OCI-LY3 (cell line): ENCODE data around the gene CFAP43.

Experiments used
- H2AFZ ChIP-seq: fragments of 200-600, 300-600 bp; shearing (Covaris generic); 2 replicates; pipeline ENCODE4 v1.6.0; 2014; ENCODE audit warnings: antibody characterized with exemption, low read depth, low read length
- H3K27ac ChIP-seq: fragments of 200-600, 300-600 bp; sonication (generic); 2 replicates; pipeline ENCODE4 v1.5.1; 2014; ENCODE audit warnings: mild to moderate bottlenecking, low read length, moderate library complexity, mixed read lengths
- H3K27me3 ChIP-seq: fragments of 200-600, 300-600 bp; sonication (generic); 2 replicates; pipeline ENCODE4 v1.6.1; 2014; ENCODE audit warnings: low read depth, low read length, mixed read lengths
- H3K36me3 ChIP-seq: fragments of 200-600, 300-600 bp; sonication (generic); replicated peaks from 2 replicates; pipeline ENCODE3; 2014; ENCODE audit warnings: low read depth, low read length, mixed read lengths
- H3K4me1 ChIP-seq: fragments of 300-600, 200-600 bp; sonication (generic); 2 replicates; pipeline ENCODE4 v1.6.1; 2014; ENCODE audit warnings: low read length, mixed read lengths
- H3K4me2 ChIP-seq: fragments of 200-600, 300-600 bp; sonication (generic); 2 replicates; pipeline ENCODE4 v1.6.1; 2014; ENCODE audit warnings: low read length, mixed read lengths
- H3K4me3 ChIP-seq: fragments of 300-600, 200-600 bp; sonication (generic); 2 replicates; pipeline ENCODE4 v1.5.1; 2014; ENCODE audit warnings: antibody characterized with exemption, mild to moderate bottlenecking, low read length, moderate library complexity
- H3K79me2 ChIP-seq: fragments of 300-600, 200-600 bp; shearing (Covaris generic); 2 replicates; pipeline ENCODE4 v1.6.1; 2014; ENCODE audit warnings: mild to moderate bottlenecking, low read length, mixed read lengths
- H3K9ac ChIP-seq: fragments of 300-600, 200-600 bp; shearing (Covaris generic); 2 replicates; pipeline ENCODE4 v1.6.0; 2014; ENCODE audit warnings: mild to moderate bottlenecking, low read length, moderate library complexity
- H3K9me3 ChIP-seq: fragments of 200-600, 300-600 bp; shearing (Covaris generic); 2 replicates; pipeline ENCODE4 v1.6.1; 2014; ENCODE audit warnings: low read length, mixed read lengths; ENCODE audit not compliant: insufficient read depth
- H4K20me1 ChIP-seq: fragments of 200-600, 300-600 bp; sonication (generic); 2 replicates; pipeline ENCODE4 v1.6.1; 2016; ENCODE audit warnings: low read length, mixed read lengths; ENCODE audit not compliant: insufficient read depth
- EZH2phosphoT487 ChIP-seq: fragments of 200-600 bp; shearing (Covaris generic); IDR thresholded peaks from 2 replicates; pipeline ENCODE4 v1.6.1; 2018; ENCODE audit warnings: antibody characterized with exemption, mixed run types, low read depth
- TF ChIP-seq, protein P1 (sequence below): fragments of 200-600, 300-600 bp; sonication (generic); IDR thresholded peaks from 2 replicates; pipeline ENCODE4 v1.5.1; 2014; ENCODE audit warnings: antibody characterized with exemption, low read length, low read depth

Gene CFAP43

DNA sequence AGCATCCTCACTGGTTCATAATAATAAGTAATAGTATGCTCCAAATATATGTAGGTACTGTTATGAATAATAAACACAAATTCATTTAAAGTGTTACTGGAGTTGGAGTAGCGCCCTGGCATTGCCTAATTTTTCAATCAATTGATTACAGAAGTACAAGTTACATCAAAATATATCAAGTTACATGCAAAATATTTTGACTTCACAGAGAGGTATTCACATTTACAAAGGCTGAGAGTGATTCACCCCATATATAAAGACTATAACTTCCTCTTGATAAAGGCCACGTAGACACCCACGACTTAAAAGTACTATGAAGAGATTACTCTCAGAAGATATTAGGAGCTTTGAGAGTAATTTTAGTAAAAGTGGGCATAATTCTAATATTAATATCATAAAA is 132.9 kb downstream of the CFAP43 start:
- no peak overlapping the region for H2AFZ ChIP-seq

DNA sequence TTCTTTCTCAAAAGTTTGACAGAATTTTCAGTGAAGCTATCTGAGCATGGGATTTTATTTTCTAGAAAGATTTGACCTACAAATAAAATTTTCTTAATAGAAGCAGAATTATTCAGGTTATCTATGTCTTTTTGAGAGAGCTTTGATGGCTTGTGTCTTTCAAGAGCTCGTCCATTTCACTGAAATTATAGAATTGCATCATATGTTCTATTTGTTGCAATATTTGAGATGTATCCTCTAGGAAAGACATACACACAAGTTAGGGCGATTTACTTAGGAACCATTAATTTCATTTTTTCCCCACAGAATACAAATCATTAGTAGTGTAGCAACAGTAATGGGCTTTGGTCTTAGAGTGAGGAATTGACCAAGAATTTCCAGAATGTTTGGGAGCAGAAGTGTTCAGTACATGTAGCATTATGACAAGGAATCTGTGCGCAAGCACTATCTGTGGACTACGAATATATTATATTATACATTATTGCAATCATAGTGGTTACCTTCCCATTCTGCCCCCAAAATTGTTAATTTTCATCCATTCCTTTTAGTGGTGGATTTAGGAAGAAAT is 133.7 kb downstream of the CFAP43 start:
- H3K9ac ChIP-seq: no peak overlapping the region
- H3K79me2 ChIP-seq: no peaks in the 10 kb centered on the region
- H3K36me3 ChIP-seq: no peaks in the 10 kb centered on the region
- no peaks in the 10 kb centered on the region for H4K20me1 ChIP-seq
- H3K27ac ChIP-seq: no peak overlapping the region
- H3K4me1 ChIP-seq: no peaks in the 10 kb centered on the region
- H2AFZ ChIP-seq: no peak overlapping the region
- H3K27me3 ChIP-seq: no peaks in the 10 kb centered on the region
- no peak overlapping the region for H3K4me3 ChIP-seq
- no peak overlapping the region for H3K4me2 ChIP-seq
- H3K9me3 ChIP-seq: no peaks in the 10 kb centered on the region
- TF ChIP-seq, protein P1, sequence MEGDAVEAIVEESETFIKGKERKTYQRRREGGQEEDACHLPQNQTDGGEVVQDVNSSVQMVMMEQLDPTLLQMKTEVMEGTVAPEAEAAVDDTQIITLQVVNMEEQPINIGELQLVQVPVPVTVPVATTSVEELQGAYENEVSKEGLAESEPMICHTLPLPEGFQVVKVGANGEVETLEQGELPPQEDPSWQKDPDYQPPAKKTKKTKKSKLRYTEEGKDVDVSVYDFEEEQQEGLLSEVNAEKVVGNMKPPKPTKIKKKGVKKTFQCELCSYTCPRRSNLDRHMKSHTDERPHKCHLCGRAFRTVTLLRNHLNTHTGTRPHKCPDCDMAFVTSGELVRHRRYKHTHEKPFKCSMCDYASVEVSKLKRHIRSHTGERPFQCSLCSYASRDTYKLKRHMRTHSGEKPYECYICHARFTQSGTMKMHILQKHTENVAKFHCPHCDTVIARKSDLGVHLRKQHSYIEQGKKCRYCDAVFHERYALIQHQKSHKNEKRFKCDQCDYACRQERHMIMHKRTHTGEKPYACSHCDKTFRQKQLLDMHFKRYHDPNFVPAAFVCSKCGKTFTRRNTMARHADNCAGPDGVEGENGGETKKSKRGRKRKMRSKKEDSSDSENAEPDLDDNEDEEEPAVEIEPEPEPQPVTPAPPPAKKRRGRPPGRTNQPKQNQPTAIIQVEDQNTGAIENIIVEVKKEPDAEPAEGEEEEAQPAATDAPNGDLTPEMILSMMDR: no peak
- no peak for TF ChIP-seq EZH2phosphoT487

More for the DNA sequence above, 132.9 kb downstream of the CFAP43 start:
- no peak overlapping the region for H3K9ac ChIP-seq
- H3K27me3 ChIP-seq: no peaks in the 10 kb centered on the region
- H3K4me1 ChIP-seq: no peaks in the 10 kb centered on the region
- no peaks in the 10 kb centered on the region for H3K79me2 ChIP-seq
- no peak overlapping the region for H3K27ac ChIP-seq
- no peaks in the 10 kb centered on the region for H3K9me3 ChIP-seq
- TF ChIP-seq, protein P1: no peak
- TF ChIP-seq EZH2phosphoT487: no peak
- H3K36me3 ChIP-seq: no peaks in the 10 kb centered on the region
- H4K20me1 ChIP-seq: no peaks in the 10 kb centered on the region
- no peak overlapping the region for H3K4me2 ChIP-seq
- H3K4me3 ChIP-seq: no peak overlapping the region

DNA sequence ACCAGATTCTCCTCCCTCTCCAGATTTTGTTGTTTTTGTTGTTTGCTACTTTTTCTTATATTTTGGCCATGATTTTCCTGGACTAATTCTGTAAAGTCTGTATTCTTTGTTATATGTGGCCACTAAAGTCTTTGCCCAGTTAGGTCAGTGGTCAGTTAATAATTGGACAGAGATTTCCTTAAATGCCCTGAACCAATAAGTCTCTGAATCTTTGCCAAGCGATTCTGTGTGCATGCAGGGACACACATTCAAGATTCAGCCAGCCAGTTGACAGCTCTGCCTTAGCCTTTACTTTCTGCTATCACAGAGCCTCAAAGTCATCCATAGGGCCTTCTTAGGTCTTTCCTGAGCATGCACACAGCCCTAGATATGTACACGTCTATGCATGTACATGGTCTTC is 135.5 kb downstream of the CFAP43 start:
- Histone ChIP-seq H3K4me3 (no peak overlapping the region), H3K4me2 (no peak overlapping the region), H3K36me3 (no peaks in the 10 kb centered on the region), H3K9me3 (no peaks in the 10 kb centered on the region), H3K27me3 (no peaks in the 10 kb centered on the region), H2AFZ (no peak overlapping the region), H3K79me2 (no peaks in the 10 kb centered on the region), H3K4me1 (no peaks in the 10 kb centered on the region), H4K20me1 (no peaks in the 10 kb centered on the region), H3K27ac (no peak overlapping the region), H3K9ac (no peak overlapping the region)
- no peak for TF ChIP-seq EZH2phosphoT487
- TF ChIP-seq, protein P1: no peak

DNA sequence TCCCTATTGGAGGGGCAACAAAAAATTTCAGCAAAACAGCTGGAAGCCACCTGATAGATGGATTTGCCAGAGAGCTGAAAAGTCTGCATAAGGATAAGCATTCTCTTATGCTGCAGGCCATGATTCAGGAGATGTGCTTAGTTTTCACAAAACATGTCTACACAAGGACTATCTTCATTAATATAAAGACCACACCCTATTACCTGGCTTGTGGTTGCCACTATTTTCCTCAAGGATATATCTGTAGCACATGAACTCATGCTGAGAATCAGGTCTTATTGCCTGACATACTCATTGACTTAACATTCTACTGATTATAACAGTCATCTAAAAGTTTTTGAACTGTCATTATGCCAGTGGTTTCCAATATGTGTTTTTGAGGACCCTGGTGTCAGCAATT is 139.4 kb downstream of the CFAP43 start:
- Histone ChIP-seq H3K36me3 (no peaks in the 10 kb centered on the region), H3K27ac (no peak overlapping the region)

More for the DNA sequence above, 139.4 kb downstream of the CFAP43 start:
- Histone ChIP-seq H3K4me3 (no peak overlapping the region), H3K79me2 (no peaks in the 10 kb centered on the region), H3K9me3 (no peaks in the 10 kb centered on the region), H3K9ac (no peak overlapping the region), H3K4me2 (no peak overlapping the region), H3K27me3 (no peaks in the 10 kb centered on the region), H4K20me1 (no peaks in the 10 kb centered on the region), H3K4me1 (no peaks in the 10 kb centered on the region), H2AFZ (no peak overlapping the region)
- TF ChIP-seq, protein P1: no peak
- TF ChIP-seq EZH2phosphoT487: no peak
